Lung (tissue), 12 donors: ENCODE data around the gene FAM217B. TPM values are rescaled to one million over a fixed set of nuclear protein-coding genes. Genes with fewer than 3 reads are reported as not detected.

ENCODE experiments used
- ATAC-seq: fragments of 200-7000 bp; cut with Tn5 transposase; one replicate; pipeline ENCODE4 v1.9.1; 2020; ENCODE audit warnings: moderate number of reproducible peaks; ENCODE audit not compliant: insufficient read depth, low FRiP score
- DNase-seq, 3 donors: peaks; one replicate each; pipeline ENCODE4 v3.0.0-alpha.2; 2013 to 2017
- H3K27ac ChIP-seq, 2 donors: one replicate each; pipeline ENCODE4 v1.5.1; 2013; ENCODE audit warnings: mild to moderate bottlenecking in 2 of 2, moderate library complexity in 2 of 2, control low read depth in 1 of 2, inconsistent platforms in 1 of 2, low read depth in 1 of 2, low read length in 1 of 2
- H3K27me3 ChIP-seq, 3 donors: one replicate each; pipeline ENCODE4 v1.5.1; 2013; ENCODE audit warnings: low read length in 2 of 3; ENCODE audit not compliant: control insufficient read depth in 3 of 3, insufficient read depth in 3 of 3
- H3K36me3 ChIP-seq, 4 donors: one replicate each; pipeline ENCODE4 v1.5.1; 2013; ENCODE audit warnings: low read length in 4 of 4, mild to moderate bottlenecking in 1 of 4, moderate library complexity in 1 of 4; ENCODE audit not compliant: control insufficient read depth in 4 of 4, insufficient read depth in 4 of 4
- H3K4me1 ChIP-seq, 5 donors: one replicate each; pipeline ENCODE4 v1.5.1; 2013; ENCODE audit warnings: low read length in 5 of 5, mild to moderate bottlenecking in 2 of 5, moderate library complexity in 1 of 5; ENCODE audit not compliant: control insufficient read depth in 5 of 5, insufficient read depth in 5 of 5
- H3K4me3 ChIP-seq: one replicate; pipeline ENCODE4 v1.5.1; 2013; ENCODE audit warnings: mild to moderate bottlenecking, control low read depth, moderate library complexity
- H3K9ac ChIP-seq, 2 donors: one replicate each; pipeline ENCODE4 v1.5.1; 2013; ENCODE audit warnings: low read length in 2 of 2, control low read depth in 1 of 2; ENCODE audit not compliant: insufficient read depth in 1 of 2
- H3K9me3 ChIP-seq, 4 donors: one replicate each; pipeline ENCODE4 v1.5.1; 2013; ENCODE audit warnings: low read length in 3 of 4, mild to moderate bottlenecking in 1 of 4, moderate library complexity in 1 of 4; ENCODE audit not compliant: control insufficient read depth in 4 of 4, insufficient read depth in 3 of 4
- CTCF ChIP-seq: IDR thresholded peaks from 2 replicates; pipeline ENCODE4 v1.5.1; 2012; ENCODE audit warnings: mild to moderate bottlenecking; ENCODE audit errors: control extremely low read depth, extremely low read depth
- WGBS, 2 donors: extraction: QIAGEN DNeasy Blood & Tissue Kit; methylation state at CpG; one replicate each; pipeline ENCODE4 v1.1.7; 2013; 5-methylcytosine and 5-hydroxymethylcytosine counted together
- polyA plus RNA-seq, 2 donors: library from polyadenylated mRNA; stranded (reverse); fragments of 200-250 nt; gene quantifications; one replicate each; pipeline ENCODE4 v1.2.1, GENCODE V29; 2013
- total RNA-seq, 2 donors: library from RNA; depleted of rRNA in 1 of 2; stranded (reverse); fragments of >200 nt in 1 of 2; gene quantifications; one replicate each; pipeline ENCODE4 v1.2.1, GENCODE V29; 2014 to 2021
- donor health status: control.
- donor health status: control.
- donor health status: Bipolar disorder and iron deficiency.
- donor health status: healthy.
- donor health status: DM: yes; HTN: yes; CAD: no.

FAM217B gene
- total and polyA plus RNA-seq, 4 donors: 4.9 to 18.5 (median 10.2) TPM

- Histone ChIP-seq H3K4me3 (no peak overlapping the region), H3K9ac (no peak overlapping the region), H3K27ac (no peak overlapping the region), H3K9me3 (no peaks in the 10 kb centered on the region), H3K27me3 (no peaks in the 10 kb centered on the region), H3K36me3 (no peaks in the 10 kb centered on the region), H3K4me1 (peaks cover 0 to 3% (median 0%) of the 10 kb centered on the region in 5 donors)
- no peak for ATAC-seq
- TF ChIP-seq CTCF: no peak
- WGBS, 2 donors: 84 to 93% methylated on average over 3 of the region's 3 CpGs
- DNase-seq: no peak
Observed at GRCh38 chr20:59966428-59966827, 26.2 kb downstream of the FAM217B start.

GRCh38 chr20:59971428-59971827, 31.2 kb downstream of the FAM217B start:
- Histone ChIP-seq H3K36me3 (no peaks in the 10 kb centered on the region), H3K9me3 (no peaks in the 10 kb centered on the region), H3K27ac (no peak overlapping the region), H3K27me3 (no peaks in the 10 kb centered on the region), H3K9ac (no peak overlapping the region), H3K4me1 (peaks cover 0 to 6% (median 0%) of the 10 kb centered on the region in 5 donors), H3K4me3 (no peak overlapping the region)
- WGBS, 2 donors: 86 to 97% methylated on average over 1 of the region's 1 CpG
- no peak for TF ChIP-seq CTCF
- ATAC-seq (no peak), DNase-seq (no peak)

GRCh38 chr20:59972037-59972801, 32.0 kb downstream of the FAM217B start:
- ATAC-seq (no peak), DNase-seq (peak in 2 of 3 donors; percentile 9 to 47)
- no peaks in the 10 kb centered on the region for H3K36me3 ChIP-seq
- 50 to 61% methylated on average over 12 of the region's 12 CpGs for WGBS, 2 donors
- H3K4me3 ChIP-seq: no peak overlapping the region
- H3K9ac ChIP-seq: no peak overlapping the region
- H3K9me3 ChIP-seq: no peaks in the 10 kb centered on the region
- TF ChIP-seq CTCF: no peak
- H3K27ac ChIP-seq: no peak overlapping the region
- H3K27me3 ChIP-seq: no peaks in the 10 kb centered on the region
- peaks cover 0 to 10% (median 0%) of the 10 kb centered on the region in 5 donors for H3K4me1 ChIP-seq
